H1 (cell line): ENCODE measurements around the gene ARHGEF1. TPM values are rescaled to one million over a fixed set of nuclear protein-coding genes. Genes with fewer than 3 reads are reported as not detected.

ENCODE experiments used
- BACH1 ChIP-seq: IDR thresholded peaks from 2 replicates; pipeline ENCODE4 v1.6.1; 2012; ENCODE audit warnings: low read length, improper control_type of control experiment
- FOSL1 ChIP-seq: IDR thresholded peaks from 2 replicates; pipeline ENCODE4 v1.6.1; 2011; ENCODE audit warnings: mild to moderate bottlenecking, low read depth, low read length, moderate library complexity; ENCODE audit not compliant: insufficient read depth
- HDAC2 ChIP-seq, 2 experiments: fragments of 300-600 bp in 1 of 2; sonication (generic) in 1 of 2; IDR thresholded peaks; 2 replicates each; pipeline ENCODE4 v1.6.1; 2011 to 2012; ENCODE audit warnings: low read depth in 2 of 2, low read length in 2 of 2, mild to moderate bottlenecking in 2 of 2, moderate library complexity in 2 of 2, borderline replicate concordance in 1 of 2, inconsistent platforms in 1 of 2
- POLR2A ChIP-seq, 2 experiments: IDR thresholded peaks; 1 replicate in 1 of 2; 2 replicates in 1 of 2; pipeline ENCODE4 v1.6.1; 2011; ENCODE audit warnings: low read depth in 2 of 2, low read length in 2 of 2, mild to moderate bottlenecking in 2 of 2; ENCODE audit errors: control extremely low read depth in 1 of 2
- SP2 ChIP-seq: IDR thresholded peaks from 2 replicates; pipeline ENCODE4 v1.6.1; 2012; ENCODE audit warnings: mild to moderate bottlenecking, low read length, inconsistent platforms
- SUZ12 ChIP-seq: fragments of 200-600 bp; sonication (generic); IDR thresholded peaks from 2 replicates; pipeline ENCODE4 v1.6.1; 2012; ENCODE audit warnings: mild to moderate bottlenecking, inconsistent platforms, low read length, moderate library complexity, mixed read lengths
- polyA plus RNA-seq, 7 experiments: library from polyadenylated mRNA; depleted of rRNA in 3 of 7; stranded (reverse) in 5 of 7; unstranded in 2 of 7; fragments of >200 nt in 5 of 7; fragments of 200-250 nt in 2 of 7; gene quantifications; 1 replicate in 5 of 7; 2 replicates in 1 of 7; 4 replicates in 1 of 7; pipeline versions ENCODE4 v1.2.1 to v1.2.3, GENCODE V29; 2011 to 2013; ENCODE audit warnings: missing spikeins in 2 of 7, mixed read lengths in 2 of 7
- total RNA-seq: library from RNA; stranded (reverse); fragmentation: NEBNext Ultra II Directional; extraction: Animal tissue kit (Norgen Biotek cat#: 25700); gene quantifications from 2 replicates; pipeline ENCODE4 v1.2.1, GENCODE V29; 2021

Gene ARHGEF1
- total and polyA plus RNA-seq, 2 of the 8 experiments (the other 6 are each of a cell fraction or from before 2014, with no cell fraction given) = 23.0 to 49.0 TPM

DNA sequence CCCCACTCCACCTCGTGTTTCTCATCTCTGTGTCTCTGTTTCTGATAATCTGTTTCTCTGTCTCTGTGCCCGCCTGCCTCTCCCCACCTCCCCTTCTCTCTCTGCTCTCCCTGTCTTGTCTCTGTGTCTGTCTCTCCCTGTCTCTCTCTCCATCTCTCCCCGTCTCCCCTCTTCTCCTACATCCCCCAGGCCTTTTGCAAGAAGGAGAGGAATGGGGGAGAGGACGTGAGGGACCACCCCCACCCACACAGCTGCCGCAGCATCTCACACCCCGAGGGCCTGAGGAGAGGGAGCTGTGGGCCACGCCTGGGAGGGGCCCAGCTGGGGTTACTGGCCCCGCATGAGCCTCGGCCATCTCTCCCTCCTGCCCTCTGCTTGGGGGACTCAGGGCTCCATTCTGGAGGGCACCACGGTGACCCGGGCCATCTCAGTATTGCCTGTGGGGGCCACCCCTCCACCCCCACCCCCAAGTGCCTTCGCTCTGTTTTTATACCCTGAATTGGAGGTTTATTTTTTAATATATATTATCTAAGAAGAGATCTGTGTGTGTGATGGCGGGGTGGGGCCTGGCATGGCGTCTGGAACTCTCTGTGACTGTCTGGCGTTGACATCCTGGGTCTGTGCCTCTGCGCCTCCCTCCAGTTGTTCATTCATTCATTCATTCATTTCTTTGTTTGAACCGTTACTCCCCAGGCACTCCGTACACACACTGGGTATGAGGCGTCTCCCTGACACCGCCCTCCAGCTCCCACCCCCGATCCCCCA is 24.1 kb downstream of the ARHGEF1 start (continued):
- no peak for TF ChIP-seq SUZ12
- TF ChIP-seq POLR2A (IDR thresholded peaks at IDR 0.05; ENCODE audit: control extremely low read depth in 1 of 2, low read depth in 2 of 2, low read length in 2 of 2) = no peak
- no peak for TF ChIP-seq FOSL1
- no peak for TF ChIP-seq BACH1
- TF ChIP-seq HDAC2 (IDR thresholded peaks at IDR 0.05; ENCODE audit: borderline replicate concordance in 1 of 2, low read depth in 2 of 2, low read length in 2 of 2) = no peak
- no peak for TF ChIP-seq SP2
